IMR-90 (cell line): ENCODE measurements around the gene CANX. TPM values are rescaled to one million over a fixed set of nuclear protein-coding genes. Genes with fewer than 3 reads are reported as not detected.

Source experiments
- ATAC-seq: fragments of 200-7000 bp; cut with Tn5 transposase; 2 replicates; pipeline ENCODE4 v1.9.1; 2020; ENCODE audit warnings: low read depth, mild to moderate bottlenecking, moderate library complexity
- BruUV-seq: library from RNA; stranded (reverse); fragments of 400-500 nt; replicated peaks from 2 replicates; lab custom pipeline; 2021; lab: Mats Ljungman, UMichigan
- CTCF ChIA-PET: fragments of 300-600 bp; formaldehyde crosslinking; extraction: SDS; loops from one replicate; lab custom pipeline; 2021; ENCODE audit warnings: antibody characterized with exemption; lab: Yijun Ruan, JAX
- POLR2A ChIA-PET: fragments of 300-600 bp; sonication (Branson Sonifier 250); formaldehyde crosslinking; loops from one replicate; lab custom pipeline; 2022; ENCODE audit warnings: antibody characterized with exemption; ENCODE audit not compliant: unreplicated experiment; lab: Charles Lee
- DNase-seq: peaks from one replicate; pipeline ENCODE4 v3.0.0; 2013
- H2AFZ ChIP-seq: replicated peaks from 2 replicates; pipeline ENCODE3; 2013; ENCODE audit warnings: low read length, mild to moderate bottlenecking; ENCODE audit not compliant: poor library complexity
- H2AK5ac ChIP-seq: 2 replicates; pipeline ENCODE4 v1.6.1; 2013; ENCODE audit warnings: low read depth, low read length, inconsistent platforms
- H2AK9ac ChIP-seq: replicated peaks from 2 replicates; pipeline ENCODE3; 2013; ENCODE audit warnings: mild to moderate bottlenecking, low read depth, low read length, moderate library complexity; ENCODE audit not compliant: poor library complexity
- H2BK120ac ChIP-seq: 2 replicates; pipeline ENCODE4 v1.6.1; 2013; ENCODE audit warnings: low read depth, low read length, inconsistent platforms
- H2BK15ac ChIP-seq: 3 replicates; pipeline ENCODE4 v1.6.1; 2013; ENCODE audit warnings: low read depth, low read length, inconsistent platforms
- H2BK20ac ChIP-seq: 2 replicates; pipeline ENCODE4 v1.6.1; 2013; ENCODE audit warnings: low read depth, mild to moderate bottlenecking, inconsistent platforms, low read length, moderate library complexity
- H2BK5ac ChIP-seq: 2 replicates; pipeline ENCODE4 v1.6.1; 2013; ENCODE audit warnings: mild to moderate bottlenecking, low read depth, low read length, inconsistent platforms; ENCODE audit not compliant: poor library complexity, severe bottlenecking
- H3K14ac ChIP-seq: replicated peaks from 2 replicates; pipeline ENCODE4 v1.6.1; 2013; ENCODE audit warnings: low read depth, low read length, inconsistent platforms
- H3K18ac ChIP-seq: 2 replicates; pipeline ENCODE4 v1.6.1; 2013; ENCODE audit warnings: low read depth, low read length, control low read depth
- H3K23ac ChIP-seq: 2 replicates; pipeline ENCODE4 v1.6.1; 2013; ENCODE audit warnings: low read depth, low read length, inconsistent platforms
- H3K27ac ChIP-seq: 2 replicates; pipeline ENCODE4 v1.5.1; 2013; ENCODE audit warnings: mild to moderate bottlenecking, control low read depth, low read length; ENCODE audit not compliant: insufficient read depth
- H3K27me3 ChIP-seq: 2 replicates; pipeline ENCODE4 v1.6.1; 2013; ENCODE audit warnings: low read length; ENCODE audit not compliant: control insufficient read depth, insufficient read depth
- H3K36me3 ChIP-seq: 2 replicates; pipeline ENCODE4 v1.6.1; 2013; ENCODE audit warnings: low read length, mixed read lengths; ENCODE audit not compliant: control insufficient read depth, insufficient read depth
- H3K4ac ChIP-seq: 2 replicates; pipeline ENCODE4 v1.6.1; 2013; ENCODE audit warnings: low read depth, low read length, inconsistent platforms
- H3K4me1 ChIP-seq: 2 replicates; pipeline ENCODE4 v1.6.1; 2013; ENCODE audit warnings: low read length, mixed read lengths; ENCODE audit not compliant: control insufficient read depth, insufficient read depth
- H3K4me2 ChIP-seq: 2 replicates; pipeline ENCODE4 v1.6.1; 2013; ENCODE audit warnings: low read depth, mild to moderate bottlenecking, control low read depth, low read length, moderate library complexity
- H3K4me3 ChIP-seq: 2 replicates; pipeline ENCODE4 v1.5.1; 2013; ENCODE audit warnings: low read depth, mild to moderate bottlenecking, control low read depth, low read length, moderate library complexity; ENCODE audit not compliant: insufficient read depth
- H3K56ac ChIP-seq: 2 replicates; pipeline ENCODE4 v1.6.1; 2013; ENCODE audit warnings: low read length, inconsistent platforms; ENCODE audit not compliant: insufficient read depth; ENCODE audit errors: extremely low read depth
- H3K79me1 ChIP-seq, 2 experiments: 2 replicates each; pipeline ENCODE4 v1.6.1; 2013; ENCODE audit warnings: low read length in 2 of 2, inconsistent platforms in 1 of 2, low read depth in 1 of 2
- H3K9ac ChIP-seq: 2 replicates; pipeline ENCODE4 v1.6.1; 2013; ENCODE audit warnings: low read depth, low read length, control low read depth
- H3K9me1 ChIP-seq: 2 replicates; pipeline ENCODE4 v1.6.1; 2013; ENCODE audit warnings: low read length, inconsistent platforms; ENCODE audit not compliant: insufficient read depth
- H3K9me3 ChIP-seq: 2 replicates; pipeline ENCODE4 v1.6.1; 2013; ENCODE audit warnings: low read length; ENCODE audit not compliant: control insufficient read depth, insufficient read depth
- H4K20me1 ChIP-seq: 2 replicates; pipeline ENCODE4 v1.6.1; 2013; ENCODE audit warnings: low read length, inconsistent platforms; ENCODE audit not compliant: insufficient read depth
- H4K5ac ChIP-seq: 2 replicates; pipeline ENCODE4 v1.6.1; 2013; ENCODE audit warnings: mild to moderate bottlenecking, low read depth, low read length, control low read depth
- H4K8ac ChIP-seq, 2 experiments: 2 replicates each; pipeline ENCODE4 v1.6.1; 2013; ENCODE audit warnings: low read depth in 2 of 2, low read length in 2 of 2, control low read depth in 1 of 2, inconsistent platforms in 1 of 2
- H4K91ac ChIP-seq: 2 replicates; pipeline ENCODE4 v1.6.1; 2013; ENCODE audit warnings: low read depth, low read length, inconsistent platforms; ENCODE audit not compliant: insufficient read depth
- BHLHE40 ChIP-seq: fragments of 150-350 bp; IDR thresholded peaks from 2 replicates; pipeline ENCODE4 v1.6.1; 2016; ENCODE audit warnings: mild to moderate bottlenecking, low read depth, low read length
- FOS ChIP-seq: fragments of 150-350 bp; IDR thresholded peaks from 2 replicates; pipeline ENCODE4 v1.6.1; 2016; ENCODE audit warnings: low read depth, low read length
- MAFK ChIP-seq: IDR thresholded peaks from 2 replicates; pipeline ENCODE4 v1.6.1; 2012; ENCODE audit warnings: low read depth, low read length, improper control_type of control experiment
- NFE2L2 ChIP-seq: fragments of 150-350 bp; IDR thresholded peaks from 2 replicates; pipeline ENCODE4 v1.6.1; 2016; ENCODE audit warnings: low read depth, mild to moderate bottlenecking, low read length
- RFX5 ChIP-seq: IDR thresholded peaks from 2 replicates; pipeline ENCODE4 v1.8.0; 2012; ENCODE audit warnings: low read depth, mild to moderate bottlenecking, low read length, moderate library complexity
- WGBS, 2 experiments: methylation state at CpG; one replicate each; pipeline versions ENCODE4 v1.1.5 to v1.1.7; 2013; ENCODE audit warnings: missing lambda C conversion rate in 2 of 2; ENCODE audit not compliant: insufficient read length in 1 of 2; ENCODE audit errors: extremely low coverage in 2 of 2; 5-methylcytosine and 5-hydroxymethylcytosine counted together
- dilution Hi-C: fragments of 300-500 bp; cut with HindIII; formaldehyde crosslinking; loops from one replicate; pipeline ENCODE4 v1.14.3; 2018; ENCODE audit warnings: low sequenced_read_pairs; ENCODE audit not compliant: unreplicated experiment
- in situ Hi-C: fragments of 300-500 bp; cut with MboI; formaldehyde crosslinking; loops from 3 replicates; pipeline ENCODE4 v1.14.3; 2019; ENCODE audit warnings: low sequenced_read_pairs, inconsistent platforms, mixed read lengths
- intact Hi-C: fragments of 100-400 bp; cut with micrococcal nuclease; formaldehyde crosslinking; loops from 2 replicates; pipeline ENCODE4 v1.10.0; 2022
- polyA plus RNA-seq, 3 experiments: library from polyadenylated mRNA; depleted of rRNA; stranded (reverse); fragments of >200 nt; gene quantifications; 2 replicates each; pipeline ENCODE4 v1.2.3, GENCODE V29; 2012; ENCODE audit warnings: low replicate concordance in 1 of 3
- total RNA-seq: library from RNA; depleted of rRNA; stranded (reverse); fragments of >200 nt; gene quantifications from 2 replicates; pipeline ENCODE4 v1.2.3, GENCODE V29; 2012
- TF ChIP-seq, protein P1 (sequence below): conservative IDR thresholded peaks from 2 replicates; pipeline ENCODE4 v1.5.1; 2012; ENCODE audit warnings: mild to moderate bottlenecking, low read depth, low read length, improper control_type of control experiment
- TF ChIP-seq, protein P2 (sequence below): fragments of 150-350 bp; IDR thresholded peaks from 2 replicates; pipeline ENCODE4 v1.6.1; 2016; ENCODE audit warnings: low read depth, mild to moderate bottlenecking, low read length, moderate library complexity, borderline replicate concordance

Gene CANX
- total and polyA plus RNA-seq, 2 of the 4 experiments (the other 2 are of a cell fraction), result 216 to 345 TPM

DNA sequence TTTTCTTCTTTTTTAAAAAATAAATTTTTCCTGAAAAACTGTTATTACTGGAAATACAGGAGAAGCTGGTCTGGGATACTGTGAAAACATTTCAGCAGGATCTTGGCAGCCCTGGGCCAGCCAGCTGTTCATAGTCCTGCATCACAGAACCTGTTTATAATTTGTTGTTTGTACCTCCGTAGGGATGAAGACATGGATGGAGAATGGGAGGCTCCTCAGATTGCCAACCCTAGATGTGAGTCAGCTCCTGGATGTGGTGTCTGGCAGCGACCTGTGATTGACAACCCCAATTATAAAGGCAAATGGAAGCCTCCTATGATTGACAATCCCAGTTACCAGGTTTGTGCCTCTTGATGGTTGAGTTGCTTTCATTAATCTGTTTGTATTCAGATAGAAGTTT, 21.5 kb downstream of the CANX start:
- intact Hi-C loops (no loop called here), dilution Hi-C loops (no loop called here), in situ Hi-C loops (no loop called here)
- no peak overlapping the region for H3K4me2 ChIP-seq
- ChIA-PET CTCF (no interaction called here), POLR2A (no interaction called here)
- no peak overlapping the region for H3K4me3 ChIP-seq
- no peak overlapping the region for H3K27ac ChIP-seq
- peaks cover 68% of the 10 kb centered on the region for H3K36me3 ChIP-seq
- ATAC-seq (peak; percentile 42; the same call in 1 of the 2 replicates), DNase-seq (peak; percentile 32)
- no peak overlapping the region for H2BK20ac ChIP-seq
- H4K20me1 ChIP-seq, result peaks cover 13% of the 10 kb centered on the region
- no peak overlapping the region for H3K4ac ChIP-seq
- no peak overlapping the region for H2AK5ac ChIP-seq
- H3K79me1 ChIP-seq, result peaks cover 34 to 55% of the 10 kb centered on the region in 2 experiments
- H2AK9ac ChIP-seq, result no peak overlapping the region
- H3K18ac ChIP-seq, result no peak overlapping the region
- H4K5ac ChIP-seq, result no peak overlapping the region
- no peak overlapping the region for H3K14ac ChIP-seq
- H3K56ac ChIP-seq, result no peak overlapping the region
- no peak overlapping the region for H3K9ac ChIP-seq
- H2BK5ac ChIP-seq, result no peak overlapping the region
- H2BK120ac ChIP-seq, result no peak overlapping the region
- peaks cover 4% of the 10 kb centered on the region for H3K9me1 ChIP-seq
- no peaks in the 10 kb centered on the region for H3K27me3 ChIP-seq
- H2BK15ac ChIP-seq, result no peak overlapping the region
- TF ChIP-seq BHLHE40, result no peak
- TF ChIP-seq, protein P1, sequence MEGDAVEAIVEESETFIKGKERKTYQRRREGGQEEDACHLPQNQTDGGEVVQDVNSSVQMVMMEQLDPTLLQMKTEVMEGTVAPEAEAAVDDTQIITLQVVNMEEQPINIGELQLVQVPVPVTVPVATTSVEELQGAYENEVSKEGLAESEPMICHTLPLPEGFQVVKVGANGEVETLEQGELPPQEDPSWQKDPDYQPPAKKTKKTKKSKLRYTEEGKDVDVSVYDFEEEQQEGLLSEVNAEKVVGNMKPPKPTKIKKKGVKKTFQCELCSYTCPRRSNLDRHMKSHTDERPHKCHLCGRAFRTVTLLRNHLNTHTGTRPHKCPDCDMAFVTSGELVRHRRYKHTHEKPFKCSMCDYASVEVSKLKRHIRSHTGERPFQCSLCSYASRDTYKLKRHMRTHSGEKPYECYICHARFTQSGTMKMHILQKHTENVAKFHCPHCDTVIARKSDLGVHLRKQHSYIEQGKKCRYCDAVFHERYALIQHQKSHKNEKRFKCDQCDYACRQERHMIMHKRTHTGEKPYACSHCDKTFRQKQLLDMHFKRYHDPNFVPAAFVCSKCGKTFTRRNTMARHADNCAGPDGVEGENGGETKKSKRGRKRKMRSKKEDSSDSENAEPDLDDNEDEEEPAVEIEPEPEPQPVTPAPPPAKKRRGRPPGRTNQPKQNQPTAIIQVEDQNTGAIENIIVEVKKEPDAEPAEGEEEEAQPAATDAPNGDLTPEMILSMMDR, result no peak
- TF ChIP-seq FOS, result no peak
- TF ChIP-seq MAFK, result no peak
- TF ChIP-seq, protein P2, sequence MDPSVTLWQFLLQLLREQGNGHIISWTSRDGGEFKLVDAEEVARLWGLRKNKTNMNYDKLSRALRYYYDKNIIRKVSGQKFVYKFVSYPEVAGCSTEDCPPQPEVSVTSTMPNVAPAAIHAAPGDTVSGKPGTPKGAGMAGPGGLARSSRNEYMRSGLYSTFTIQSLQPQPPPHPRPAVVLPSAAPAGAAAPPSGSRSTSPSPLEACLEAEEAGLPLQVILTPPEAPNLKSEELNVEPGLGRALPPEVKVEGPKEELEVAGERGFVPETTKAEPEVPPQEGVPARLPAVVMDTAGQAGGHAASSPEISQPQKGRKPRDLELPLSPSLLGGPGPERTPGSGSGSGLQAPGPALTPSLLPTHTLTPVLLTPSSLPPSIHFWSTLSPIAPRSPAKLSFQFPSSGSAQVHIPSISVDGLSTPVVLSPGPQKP, result no peak
- TF ChIP-seq RFX5, result no peak
- TF ChIP-seq NFE2L2, result no peak
- WGBS, 2 experiments, result no CpG with 5 or more reads among the region's 2 CpGs
- no peak overlapping the region for H2AFZ ChIP-seq
- H3K4me1 ChIP-seq, result no peaks in the 10 kb centered on the region
- H3K23ac ChIP-seq, result no peak overlapping the region
- no peak overlapping the region for H4K8ac ChIP-seq
- no peaks in the 10 kb centered on the region for H3K9me3 ChIP-seq
- BruUV-seq, result no TSS peak
- H4K91ac ChIP-seq, result no peak overlapping the region
